ENCODE results near the gene DHRS12. TPM values are rescaled to one million over a fixed set of nuclear protein-coding genes. Genes with fewer than 3 reads are reported as not detected.

The DHRS12 gene
- total RNA-seq, 1 experiment from 2014 or later = 2.6 TPM

GRCh38 chr13:51768976-51769375 lies 35.0 kb downstream of the DHRS12 start:
- no peaks in the 10 kb centered on the region for H3K9me2 ChIP-seq (replicated peaks; ENCODE audit: low read length)
- H4K20me1 ChIP-seq (ENCODE audit: low read length) = no peaks in the 10 kb centered on the region
- H3K9ac ChIP-seq (ENCODE audit: low read length) = no peak overlapping the region
- CTCF ChIA-PET = no interaction called here
- peaks cover 8% of the 10 kb centered on the region for H3K4me1 ChIP-seq (ENCODE audit: insufficient read depth, low read length)
- no peaks in the 10 kb centered on the region for H3K79me2 ChIP-seq (ENCODE audit: low read length)
- intact Hi-C loops (cut with micrococcal nuclease) = no loop called here
- no peaks in the 10 kb centered on the region for H3K27me3 ChIP-seq (ENCODE audit: low read length)
- DNase-seq = no peak
- BruUV-seq (replicated peaks) = no TSS peak
- no peaks in the 10 kb centered on the region for H3F3A ChIP-seq (ENCODE audit: low read length, unreplicated experiment)
- H3K9me3 ChIP-seq (ENCODE audit: low read length) = no peaks in the 10 kb centered on the region
- ATAC-seq = no peak
- no peaks in the 10 kb centered on the region for H3K36me3 ChIP-seq (ENCODE audit: low read depth, low read length)
- POLR2A ChIA-PET (ENCODE audit: unreplicated experiment) = no interaction called here
- H3K27ac ChIP-seq (ENCODE audit: low read length) = no peak overlapping the region
- no peak for TF ChIP-seq EZH2phosphoT487 (IDR thresholded peaks at IDR 0.05; ENCODE audit: borderline replicate concordance, low read length)
- TF ChIP-seq EZH2 (IDR thresholded peaks at IDR 0.05; ENCODE audit: low read length, unreplicated experiment) = no peak
- TF ChIP-seq, protein P1, sequence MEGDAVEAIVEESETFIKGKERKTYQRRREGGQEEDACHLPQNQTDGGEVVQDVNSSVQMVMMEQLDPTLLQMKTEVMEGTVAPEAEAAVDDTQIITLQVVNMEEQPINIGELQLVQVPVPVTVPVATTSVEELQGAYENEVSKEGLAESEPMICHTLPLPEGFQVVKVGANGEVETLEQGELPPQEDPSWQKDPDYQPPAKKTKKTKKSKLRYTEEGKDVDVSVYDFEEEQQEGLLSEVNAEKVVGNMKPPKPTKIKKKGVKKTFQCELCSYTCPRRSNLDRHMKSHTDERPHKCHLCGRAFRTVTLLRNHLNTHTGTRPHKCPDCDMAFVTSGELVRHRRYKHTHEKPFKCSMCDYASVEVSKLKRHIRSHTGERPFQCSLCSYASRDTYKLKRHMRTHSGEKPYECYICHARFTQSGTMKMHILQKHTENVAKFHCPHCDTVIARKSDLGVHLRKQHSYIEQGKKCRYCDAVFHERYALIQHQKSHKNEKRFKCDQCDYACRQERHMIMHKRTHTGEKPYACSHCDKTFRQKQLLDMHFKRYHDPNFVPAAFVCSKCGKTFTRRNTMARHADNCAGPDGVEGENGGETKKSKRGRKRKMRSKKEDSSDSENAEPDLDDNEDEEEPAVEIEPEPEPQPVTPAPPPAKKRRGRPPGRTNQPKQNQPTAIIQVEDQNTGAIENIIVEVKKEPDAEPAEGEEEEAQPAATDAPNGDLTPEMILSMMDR (conservative IDR thresholded peaks at IDR 0.05; ENCODE audit: low read depth, low read length) = no peak
- no peak overlapping the region for H3K4me2 ChIP-seq (ENCODE audit: low read length)
- no peak overlapping the region for H2AFZ ChIP-seq (ENCODE audit: low read length)
- no peak overlapping the region for H3K4me3 ChIP-seq (ENCODE audit: low read length)

- no peaks in the 10 kb centered on the region for H3K36me3 ChIP-seq (ENCODE audit: low read depth, low read length)
- H3K4me3 ChIP-seq (ENCODE audit: low read length) = no peak overlapping the region
- H3K9me2 ChIP-seq (replicated peaks; ENCODE audit: low read length) = no peaks in the 10 kb centered on the region
- DNase-seq (no peak), ATAC-seq (no peak)
- ChIA-PET POLR2A (ENCODE audit: unreplicated experiment) (no interaction called here), CTCF (no interaction called here)
- intact Hi-C loops (cut with micrococcal nuclease) = no loop called here
- no peak overlapping the region for H3K4me2 ChIP-seq (ENCODE audit: low read length)
- no peaks in the 10 kb centered on the region for H3K27me3 ChIP-seq (ENCODE audit: low read length)
- no peak overlapping the region for H2AFZ ChIP-seq (ENCODE audit: low read length)
- no peak overlapping the region for H3K27ac ChIP-seq (ENCODE audit: low read length)
- TF ChIP-seq EZH2 (IDR thresholded peaks at IDR 0.05; ENCODE audit: low read length, unreplicated experiment) = no peak
- TF ChIP-seq EZH2phosphoT487 (IDR thresholded peaks at IDR 0.05; ENCODE audit: borderline replicate concordance, low read length) = no peak
- TF ChIP-seq, protein P1 (conservative IDR thresholded peaks at IDR 0.05; ENCODE audit: low read depth, low read length) = no peak
- no peaks in the 10 kb centered on the region for H3F3A ChIP-seq (ENCODE audit: low read length, unreplicated experiment)
- H3K9me3 ChIP-seq (ENCODE audit: low read length) = no peaks in the 10 kb centered on the region
- no peak overlapping the region for H3K9ac ChIP-seq (ENCODE audit: low read length)
- no peaks in the 10 kb centered on the region for H3K79me2 ChIP-seq (ENCODE audit: low read length)
- H4K20me1 ChIP-seq (ENCODE audit: low read length) = no peaks in the 10 kb centered on the region
- no TSS peak for BruUV-seq (replicated peaks)
- H3K4me1 ChIP-seq (ENCODE audit: insufficient read depth, low read length) = peaks cover 9% of the 10 kb centered on the region
Observed at GRCh38 chr13:51768378-51768921, 35.5 kb downstream of the DHRS12 start.

GRCh38 chr13:51767100-51767499 lies 36.9 kb downstream of the DHRS12 start:
- Histone ChIP-seq H3K9ac (ENCODE audit: low read length) (no peak overlapping the region), H3K9me2 (replicated peaks; ENCODE audit: low read length) (no peaks in the 10 kb centered on the region), H3K9me3 (ENCODE audit: low read length) (no peaks in the 10 kb centered on the region), H3K4me3 (ENCODE audit: low read length) (no peak overlapping the region), H3K36me3 (ENCODE audit: low read depth, low read length) (no peaks in the 10 kb centered on the region), H3K4me2 (ENCODE audit: low read length) (no peak overlapping the region), H3F3A (ENCODE audit: low read length, unreplicated experiment) (no peaks in the 10 kb centered on the region), H3K79me2 (ENCODE audit: low read length) (no peaks in the 10 kb centered on the region), H3K27ac (ENCODE audit: low read length) (no peak overlapping the region), H3K27me3 (ENCODE audit: low read length) (no peaks in the 10 kb centered on the region), H4K20me1 (ENCODE audit: low read length) (no peaks in the 10 kb centered on the region), H2AFZ (ENCODE audit: low read length) (no peak overlapping the region), H3K4me1 (ENCODE audit: insufficient read depth, low read length) (peaks cover 9% of the 10 kb centered on the region)
- intact Hi-C loops (cut with micrococcal nuclease) = no loop called here
- ChIA-PET CTCF (interaction anchor here (0.6 kb wide), 1 partner anchor 35 kb away, joined by 3 read pairs; no protein-coding TSS in a partner anchor), POLR2A (ENCODE audit: unreplicated experiment) (no interaction called here)
- no peak for TF ChIP-seq EZH2phosphoT487 (IDR thresholded peaks at IDR 0.05; ENCODE audit: borderline replicate concordance, low read length)
- TF ChIP-seq, protein P1 (conservative IDR thresholded peaks at IDR 0.05; ENCODE audit: low read depth, low read length) = peak; percentile 31; the same call in 1 of the 2 replicates
- BruUV-seq (replicated peaks) = no TSS peak
- peak; percentile 8 for DNase-seq
- no peak for ATAC-seq
